RCC 7860 (cell line): ENCODE data around the gene WFDC1.

Experiments used
- DNase-seq: peaks from one replicate; pipeline ENCODE4 v3.0.0-alpha.2; 2015; ENCODE audit warnings: low spot score
- FAIRE-seq: peaks from 2 replicates; lab custom pipeline; 2012; peaks lifted over from hg19 to GRCh38; lab: Jason Lieb, UNC

WFDC1 gene

GRCh38 chr16:84348386-84348888 is 53.8 kb downstream of the WFDC1 start:
- DNase-seq: no peak
- FAIRE-seq: no peak

GRCh38 chr16:84349862-84350684 is 55.4 kb downstream of the WFDC1 start:
- FAIRE-seq (no peak), DNase-seq (no peak)

GRCh38 chr16:84350685-84351400 is 56.2 kb downstream of the WFDC1 start:
- no peak for FAIRE-seq

GRCh38 chr16:84351630-84352029 is 57.0 kb downstream of the WFDC1 start:
- FAIRE-seq: no peak
- no peak for DNase-seq

More at GRCh38 chr16:84350685-84351400, 56.2 kb downstream of the WFDC1 start:
- no peak for DNase-seq

- FAIRE-seq (no peak), DNase-seq (no peak)
Measured at GRCh38 chr16:84354306-84354705, 59.6 kb downstream of the WFDC1 start.

GRCh38 chr16:84355149-84355548 is 60.5 kb downstream of the WFDC1 start:
- DNase-seq (no peak), FAIRE-seq (no peak)

GRCh38 chr16:84356176-84356575 is 61.5 kb downstream of the WFDC1 start:
- no peak for DNase-seq
- no peak for FAIRE-seq

GRCh38 chr16:84356591-84357116 is 62.0 kb downstream of the WFDC1 start:
- DNase-seq (no peak), FAIRE-seq (no peak)

GRCh38 chr16:84357191-84357651 is 62.5 kb downstream of the WFDC1 start:
- DNase-seq (peak; percentile 87), FAIRE-seq (peak; percentile 95)

- no peak for FAIRE-seq
- no peak for DNase-seq
Measured at GRCh38 chr16:84358601-84359295, 64.1 kb downstream of the WFDC1 start.

GRCh38 chr16:84359326-84359725 is 64.6 kb downstream of the WFDC1 start:
- FAIRE-seq: no peak
- DNase-seq: no peak

- DNase-seq: peak; percentile 76
- peak; percentile 29 for FAIRE-seq
Measured at GRCh38 chr16:84360170-84360569, 65.5 kb downstream of the WFDC1 start.

GRCh38 chr16:84360748-84361147 is 66.1 kb downstream of the WFDC1 start:
- DNase-seq (no peak), FAIRE-seq (no peak)

- FAIRE-seq: peak; percentile 79
- DNase-seq: peak; percentile 61
Measured at GRCh38 chr16:84361546-84361945, 66.9 kb downstream of the WFDC1 start.

GRCh38 chr16:84362471-84362941 is 67.8 kb downstream of the WFDC1 start:
- no peak for FAIRE-seq
- DNase-seq: no peak

GRCh38 chr16:84366208-84366607 is 71.5 kb downstream of the WFDC1 start:
- FAIRE-seq (no peak), DNase-seq (no peak)

GRCh38 chr16:84367297-84367680 is 72.6 kb downstream of the WFDC1 start:
- no peak for FAIRE-seq

GRCh38 chr16:84367750-84368307 is 73.2 kb downstream of the WFDC1 start:
- no peak for FAIRE-seq
- no peak for DNase-seq

More at GRCh38 chr16:84367297-84367680, 72.6 kb downstream of the WFDC1 start:
- no peak for DNase-seq

- no peak for FAIRE-seq
- no peak for DNase-seq
Measured at GRCh38 chr16:84368308-84368996, 73.8 kb downstream of the WFDC1 start, which contains the start of gene ATP2C2. ATP2C2 (plus strand) TSS chr16:84368538; CDS start chr16:84368616, 78 bp downstream.

GRCh38 chr16:84369105-84369504 is 74.4 kb downstream of the WFDC1 start:
- no peak for DNase-seq
- no peak for FAIRE-seq
